Fibroblast of lung (primary cell): ENCODE data around the gene PACSIN2. TPM values are rescaled to one million over a fixed set of nuclear protein-coding genes. Genes with fewer than 3 reads are reported as not detected.

Source experiments
- DNase-seq, 2 donors: peaks; one replicate each; pipeline versions ENCODE4 v3.0.0 to v3.0.0-alpha.2; 2010; ENCODE audit warnings: low read depth in 2 of 2
- H2AFZ ChIP-seq: 2 replicates; pipeline ENCODE4 v1.5.1; 2012; ENCODE audit warnings: low read length, control low read depth, inconsistent platforms
- H3K27ac ChIP-seq: 2 replicates; pipeline ENCODE4 v1.5.1; 2011; ENCODE audit warnings: low read length, control low read depth; ENCODE audit not compliant: insufficient read depth
- H3K27me3 ChIP-seq: 2 replicates; pipeline ENCODE4 v1.5.1; 2011; ENCODE audit warnings: mild to moderate bottlenecking, low read length; ENCODE audit not compliant: control insufficient read depth, insufficient read depth
- H3K36me3 ChIP-seq: 2 replicates; pipeline ENCODE4 v1.5.1; 2011; ENCODE audit warnings: low read length; ENCODE audit not compliant: control insufficient read depth, insufficient read depth
- H3K4me1 ChIP-seq: 2 replicates; pipeline ENCODE4 v1.5.1; 2011; ENCODE audit warnings: low read length; ENCODE audit not compliant: control insufficient read depth, insufficient read depth; ENCODE audit errors: extremely low read depth
- H3K4me2 ChIP-seq: 2 replicates; pipeline ENCODE4 v1.5.1; 2011; ENCODE audit warnings: low read length, control low read depth; ENCODE audit not compliant: insufficient read depth; ENCODE audit errors: extremely low read depth
- H3K4me3 ChIP-seq, 4 experiments: fragments of 200-600 bp in 1 of 4; sonication (generic) in 1 of 4; replicated peaks in 1 of 4; 2 replicates each; pipeline ENCODE4 v1.5.1; 2011 to 2016; ENCODE audit warnings: low read length in 4 of 4, low read depth in 3 of 4, mild to moderate bottlenecking in 3 of 4, control low read depth in 2 of 4, inconsistent platforms in 1 of 4, mixed read lengths in 1 of 4; ENCODE audit not compliant: insufficient read depth in 1 of 4; ENCODE audit errors: control extremely low read depth in 1 of 4
- H3K79me2 ChIP-seq: 2 replicates; pipeline ENCODE4 v1.5.1; 2012; ENCODE audit warnings: mild to moderate bottlenecking, low read length, inconsistent platforms; ENCODE audit not compliant: control insufficient read depth, insufficient read depth
- H3K9ac ChIP-seq: 2 replicates; pipeline ENCODE4 v1.5.1; 2011; ENCODE audit warnings: mild to moderate bottlenecking, low read length, control low read depth; ENCODE audit not compliant: insufficient read depth
- H3K9me3 ChIP-seq: 2 replicates; pipeline ENCODE4 v1.5.1; 2012; ENCODE audit warnings: low read depth, low read length; ENCODE audit not compliant: control insufficient read depth, insufficient read depth
- H4K20me1 ChIP-seq: 2 replicates; pipeline ENCODE4 v1.5.1; 2011; ENCODE audit warnings: low read length; ENCODE audit not compliant: control insufficient read depth, insufficient read depth; ENCODE audit errors: extremely low read depth
- CTCF ChIP-seq, 2 donors: IDR thresholded peaks in 1 of 2; conservative IDR thresholded peaks in 1 of 2; 1 replicate in 1 of 2; 2 replicates in 1 of 2; pipeline ENCODE4 v1.5.1; 2011 to 2012; ENCODE audit warnings: low read length in 2 of 2, control low read depth in 1 of 2, inconsistent platforms in 1 of 2, low read depth in 1 of 2, mild to moderate bottlenecking in 1 of 2
- EZH2 ChIP-seq: IDR thresholded peaks from 2 replicates; pipeline ENCODE4 v1.5.1; 2012; ENCODE audit warnings: low read length, control low read depth, mild to moderate bottlenecking; ENCODE audit errors: missing control alignments
- polyA plus RNA-seq, 2 donors: library from polyadenylated mRNA; depleted of rRNA in 1 of 2; stranded (reverse) in 1 of 2; unstranded in 1 of 2; fragments of >200 nt; gene quantifications; 2 replicates each; pipeline ENCODE4 v1.2.1, GENCODE V29; 2011 to 2012; ENCODE audit warnings: missing spikeins in 1 of 2
- total RNA-seq: library from RNA; depleted of rRNA; stranded (reverse); fragments of >200 nt; gene quantifications from 2 replicates; pipeline ENCODE4 v1.2.1, GENCODE V29; 2014

The PACSIN2 gene
- total and polyA plus RNA-seq, 2 donors (not counting 1 experiment from before 2014, with no cell fraction given) = 30.1 to 41.4 TPM

GRCh38 chr22:42984397-42984796, 30.6 kb downstream of the PACSIN2 start:
- H2AFZ ChIP-seq = no peak overlapping the region
- no peaks in the 10 kb centered on the region for H4K20me1 ChIP-seq
- no peak overlapping the region for H3K4me2 ChIP-seq
- no peaks in the 10 kb centered on the region for H3K27me3 ChIP-seq
- no peaks in the 10 kb centered on the region for H3K36me3 ChIP-seq
- H3K79me2 ChIP-seq = peaks cover 38% of the 10 kb centered on the region
- no peaks in the 10 kb centered on the region for H3K9me3 ChIP-seq
- no peak overlapping the region for H3K4me3 ChIP-seq
- H3K27ac ChIP-seq = no peak overlapping the region
- H3K4me1 ChIP-seq = no peaks in the 10 kb centered on the region
- DNase-seq = no peak
- no peak for TF ChIP-seq CTCF (conservative IDR thresholded peaks at IDR 0.05 in 1 of 2, IDR thresholded peaks at IDR 0.05 in 1 of 2; ENCODE audit: low read depth in 1 of 2, low read length in 2 of 2)
- no peak for TF ChIP-seq EZH2
- H3K9ac ChIP-seq = no peak overlapping the region

- peaks cover 34% of the 10 kb centered on the region for H3K79me2 ChIP-seq
- H2AFZ ChIP-seq = no peak overlapping the region
- H4K20me1 ChIP-seq = no peaks in the 10 kb centered on the region
- no peak for DNase-seq
- no peaks in the 10 kb centered on the region for H3K27me3 ChIP-seq
- H3K9me3 ChIP-seq = no peaks in the 10 kb centered on the region
- H3K36me3 ChIP-seq = no peaks in the 10 kb centered on the region
- H3K4me1 ChIP-seq = peaks cover 4% of the 10 kb centered on the region
- H3K27ac ChIP-seq = no peak overlapping the region
- no peak overlapping the region for H3K9ac ChIP-seq
- H3K4me3 ChIP-seq = no peak overlapping the region
- no peak overlapping the region for H3K4me2 ChIP-seq
- TF ChIP-seq CTCF (conservative IDR thresholded peaks at IDR 0.05 in 1 of 2, IDR thresholded peaks at IDR 0.05 in 1 of 2; ENCODE audit: low read depth in 1 of 2, low read length in 2 of 2) (no peak), EZH2 (no peak)
Measured at GRCh38 chr22:42983470-42983869, 31.5 kb downstream of the PACSIN2 start.

- Histone ChIP-seq H3K4me3 (no peak overlapping the region), H3K4me2 (no peak overlapping the region), H3K79me2 (peaks cover 27% of the 10 kb centered on the region), H2AFZ (no peak overlapping the region), H3K27ac (no peak overlapping the region), H3K36me3 (no peaks in the 10 kb centered on the region), H3K9ac (no peak overlapping the region), H3K4me1 (peaks cover 11% of the 10 kb centered on the region), H3K27me3 (no peaks in the 10 kb centered on the region), H4K20me1 (no peaks in the 10 kb centered on the region), H3K9me3 (no peaks in the 10 kb centered on the region)
- DNase-seq = no peak
- TF ChIP-seq CTCF (conservative IDR thresholded peaks at IDR 0.05 in 1 of 2, IDR thresholded peaks at IDR 0.05 in 1 of 2; ENCODE audit: low read depth in 1 of 2, low read length in 2 of 2) = no peak
- no peak for TF ChIP-seq EZH2
Measured at GRCh38 chr22:42979606-42980005, 35.3 kb downstream of the PACSIN2 start.
